Liver (tissue), 3 donors: ENCODE results near the gene TSPYL6.
"Not testable (repeated sequence)": the region's sequence is repeated elsewhere in the genome, so short reads cannot be mapped to it uniquely, and the experiment has no call there.

Source experiments
- CTCF ChIP-seq: fragments of 150-350 bp; IDR thresholded peaks from 2 replicates; pipeline ENCODE4 v1.5.1; 2017; ENCODE audit warnings: improper control_type of control experiment, low read depth, low read length; ENCODE audit not compliant: missing input control
- REST ChIP-seq: IDR thresholded peaks from 2 replicates; pipeline ENCODE4 v1.6.1; 2016; ENCODE audit warnings: antibody characterized with exemption, mild to moderate bottlenecking
- TAF1 ChIP-seq: conservative IDR thresholded peaks from 2 replicates; pipeline ENCODE4 v1.6.1; 2016; ENCODE audit warnings: antibody characterized with exemption, mild to moderate bottlenecking
- donor health status: healthy.
- donor health status: healthy.

GRCh38 chr2:54294665-54295064 lies 38.6 kb upstream of the TSPYL6 start:
- not testable (repeated sequence) for TF ChIP-seq REST, CTCF, TAF1
